ENCODE data around the gene FAM177B.

GRCh38 chr1:222769181-222769580 lies 32.2 kb downstream of the FAM177B start:
- TF ChIP-seq, protein P1, sequence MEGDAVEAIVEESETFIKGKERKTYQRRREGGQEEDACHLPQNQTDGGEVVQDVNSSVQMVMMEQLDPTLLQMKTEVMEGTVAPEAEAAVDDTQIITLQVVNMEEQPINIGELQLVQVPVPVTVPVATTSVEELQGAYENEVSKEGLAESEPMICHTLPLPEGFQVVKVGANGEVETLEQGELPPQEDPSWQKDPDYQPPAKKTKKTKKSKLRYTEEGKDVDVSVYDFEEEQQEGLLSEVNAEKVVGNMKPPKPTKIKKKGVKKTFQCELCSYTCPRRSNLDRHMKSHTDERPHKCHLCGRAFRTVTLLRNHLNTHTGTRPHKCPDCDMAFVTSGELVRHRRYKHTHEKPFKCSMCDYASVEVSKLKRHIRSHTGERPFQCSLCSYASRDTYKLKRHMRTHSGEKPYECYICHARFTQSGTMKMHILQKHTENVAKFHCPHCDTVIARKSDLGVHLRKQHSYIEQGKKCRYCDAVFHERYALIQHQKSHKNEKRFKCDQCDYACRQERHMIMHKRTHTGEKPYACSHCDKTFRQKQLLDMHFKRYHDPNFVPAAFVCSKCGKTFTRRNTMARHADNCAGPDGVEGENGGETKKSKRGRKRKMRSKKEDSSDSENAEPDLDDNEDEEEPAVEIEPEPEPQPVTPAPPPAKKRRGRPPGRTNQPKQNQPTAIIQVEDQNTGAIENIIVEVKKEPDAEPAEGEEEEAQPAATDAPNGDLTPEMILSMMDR (IDR thresholded peaks at IDR 0.05; ENCODE audit: borderline replicate concordance, extremely low read depth, low read length, poor library complexity, severe bottlenecking) = peak; percentile 49
- TF ChIP-seq EZH2 (IDR thresholded peaks at IDR 0.05; ENCODE audit: borderline replicate concordance, low read depth, low read length, severe bottlenecking) = no peak
